ENCODE results near the gene TSR1. TPM values are rescaled to one million over a fixed set of nuclear protein-coding genes. Genes with fewer than 3 reads are reported as not detected.

The TSR1 gene
- total and polyA plus RNA-seq, 9 of the 15 experiments (the other 6 are each of a cell fraction or from before 2014, with no cell fraction given), result 16.4 to 87.5 (median 55.2) TPM

- 0 out of 2 replicates have a peak, but pooled peaks have one; percentile 37 for TF ChIP-seq THAP12 (CRISPR knock-in tag; IDR thresholded peaks at IDR 0.05)
- no peak for TF ChIP-seq KLF6 (CRISPR knock-in tag; IDR thresholded peaks at IDR 0.05; ENCODE audit: borderline replicate concordance)
- TF ChIP-seq U2AF1 (optimal IDR thresholded peaks at IDR 0.05; ENCODE audit: low read depth, low read length), result no peak
- TF ChIP-seq FOXJ3 (CRISPR knock-in tag; IDR thresholded peaks at IDR 0.05), result no peak
- no peak; the same call in 1 of the 2 replicates for TF ChIP-seq ZBTB43 (CRISPR knock-in tag; IDR thresholded peaks at IDR 0.05)
- TF ChIP-seq CREB3L1 (IDR thresholded peaks at IDR 0.05; ENCODE audit: borderline replicate concordance, low read depth), result peak; percentile 71; the same call in 1 of the 2 replicates
- no peak for TF ChIP-seq BRF1 (IDR thresholded peaks at IDR 0.05; ENCODE audit: borderline replicate concordance, extremely low read depth, insufficient read length)
- no peak for TF ChIP-seq GATAD2B (IDR thresholded peaks at IDR 0.05; ENCODE audit: borderline replicate concordance)
- no peak for TF ChIP-seq DPF2 (IDR thresholded peaks at IDR 0.05)
- no peak for TF ChIP-seq BRD4 (IDR thresholded peaks at IDR 0.05)
- TF ChIP-seq SUPT5H (IDR thresholded peaks at IDR 0.05), result peak; percentile 83
- TF ChIP-seq ARID1B (IDR thresholded peaks at IDR 0.05), result no peak
- no peak for TF ChIP-seq FOS (IDR thresholded peaks at IDR 0.05; ENCODE audit: extremely low read depth, insufficient read length)
- no peak for TF ChIP-seq ZBTB49 (CRISPR knock-in tag; IDR thresholded peaks at IDR 0.05; ENCODE audit: borderline replicate concordance)
- TF ChIP-seq THRA (IDR thresholded peaks at IDR 0.05), result no peak
- TF ChIP-seq ZNF212 (CRISPR knock-in tag; IDR thresholded peaks at IDR 0.05), result no peak
- no peak for TF ChIP-seq ZNF586 (CRISPR knock-in tag; conservative IDR thresholded peaks at IDR 0.05)
Measured at GRCh38 chr17:2336215-2336851, at the start of gene TSR1 (continued).
